SIG-M5 treated with dmso at 0.1 percent for 504 hours (cell line): ENCODE data around the gene CALM3.

Experiments
- DNase-seq: peaks from one replicate; lab custom pipeline; 2025; ENCODE audit not compliant: unreplicated experiment; lab: John Stamatoyannopoulos, UW

Gene CALM3

DNA sequence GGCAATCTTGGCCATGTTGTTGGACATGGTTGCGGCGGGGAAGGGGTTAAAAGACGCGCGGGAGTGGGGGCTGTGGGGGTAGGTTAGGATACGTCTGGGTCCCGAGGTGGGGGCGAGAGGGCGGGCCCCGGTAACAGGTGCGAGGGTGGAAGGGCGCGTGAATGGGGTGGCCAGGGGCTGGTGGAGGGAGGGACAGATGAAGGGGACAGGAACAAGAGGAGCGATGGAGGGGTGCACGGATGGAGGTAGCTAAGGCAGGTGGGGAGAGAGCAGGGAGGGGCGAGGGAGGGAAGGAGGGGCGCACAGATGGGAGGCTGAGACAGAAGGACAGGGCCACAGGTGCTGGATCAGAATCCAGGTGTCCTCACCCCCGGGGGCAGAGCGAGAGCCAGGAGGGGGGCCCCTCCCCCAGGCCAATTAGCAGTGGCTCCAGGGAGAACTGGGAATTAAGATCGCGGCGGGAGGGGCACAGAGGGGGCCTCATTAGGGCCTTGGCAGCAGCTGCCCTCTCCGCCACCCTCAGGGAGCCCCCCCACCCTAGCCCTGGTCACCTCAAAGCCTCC lies 33.6 kb downstream of the CALM3 start:
- no peak for DNase-seq

DNA sequence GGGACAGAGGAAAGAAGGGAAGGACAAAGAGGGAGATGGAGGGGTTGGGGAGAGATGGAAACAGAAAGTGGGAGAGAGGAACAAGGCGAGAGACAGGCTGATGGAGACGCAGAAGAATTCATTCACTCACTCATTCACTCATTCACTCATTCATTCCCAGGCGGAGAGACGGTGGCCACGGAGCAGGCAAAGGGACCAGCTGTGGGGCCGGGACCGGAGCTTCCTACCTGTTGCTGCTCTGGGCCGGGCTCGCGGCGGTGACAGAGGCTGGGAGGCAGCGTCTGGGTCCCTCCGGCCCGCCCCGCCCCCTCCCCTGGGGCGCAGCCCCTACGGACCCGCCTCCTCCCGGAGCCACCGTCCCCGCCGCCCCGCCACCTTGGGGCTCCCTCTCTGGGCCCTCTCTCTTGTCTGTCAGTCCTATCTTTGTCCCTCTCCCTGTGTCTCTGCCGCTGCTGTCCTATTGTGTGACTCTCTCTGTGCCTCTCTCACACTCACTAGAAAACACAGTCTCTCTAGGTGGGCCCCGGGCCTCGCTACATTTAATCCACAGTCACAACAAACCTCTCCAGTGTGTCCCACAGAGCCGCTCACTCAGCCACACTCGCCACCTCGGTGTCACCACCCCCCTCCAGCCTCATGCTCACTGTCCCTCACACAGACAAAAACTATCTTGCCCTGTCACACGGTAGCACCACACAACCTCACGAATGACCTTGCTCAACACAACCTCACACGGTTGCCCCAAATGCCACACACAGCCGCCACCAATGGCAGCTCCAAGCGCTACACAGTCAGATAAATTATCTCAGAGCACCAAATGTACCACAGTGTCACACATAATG lies 35.0 kb downstream of the CALM3 start, which contains the start of gene GNG8:
Gene GNG8 (minus strand): TSS at position 283 of the 842 bp plus-strand sequence. CDS start 1,520 bp downstream, outside the sequence.
- DNase-seq: no peak

DNA sequence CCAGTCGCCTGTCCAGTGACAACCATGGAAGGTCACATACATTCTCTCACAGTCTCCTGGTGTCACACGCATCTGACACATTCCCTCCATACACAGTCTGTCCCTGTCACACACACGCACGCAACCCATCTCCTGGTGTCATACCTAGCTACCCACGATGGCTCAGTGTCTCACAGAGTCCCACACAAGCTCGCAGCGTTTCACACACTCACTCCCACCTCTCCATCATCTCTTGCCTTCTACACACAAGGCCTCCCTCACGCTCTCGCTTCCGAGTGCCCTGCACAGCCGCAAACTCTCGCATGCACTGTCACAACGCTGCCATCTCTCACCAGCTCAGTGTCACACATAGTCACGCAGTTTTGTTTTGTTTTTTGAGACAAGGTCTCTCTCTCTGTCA lies 36.1 kb downstream of the CALM3 start:
- no peak for DNase-seq

DNA sequence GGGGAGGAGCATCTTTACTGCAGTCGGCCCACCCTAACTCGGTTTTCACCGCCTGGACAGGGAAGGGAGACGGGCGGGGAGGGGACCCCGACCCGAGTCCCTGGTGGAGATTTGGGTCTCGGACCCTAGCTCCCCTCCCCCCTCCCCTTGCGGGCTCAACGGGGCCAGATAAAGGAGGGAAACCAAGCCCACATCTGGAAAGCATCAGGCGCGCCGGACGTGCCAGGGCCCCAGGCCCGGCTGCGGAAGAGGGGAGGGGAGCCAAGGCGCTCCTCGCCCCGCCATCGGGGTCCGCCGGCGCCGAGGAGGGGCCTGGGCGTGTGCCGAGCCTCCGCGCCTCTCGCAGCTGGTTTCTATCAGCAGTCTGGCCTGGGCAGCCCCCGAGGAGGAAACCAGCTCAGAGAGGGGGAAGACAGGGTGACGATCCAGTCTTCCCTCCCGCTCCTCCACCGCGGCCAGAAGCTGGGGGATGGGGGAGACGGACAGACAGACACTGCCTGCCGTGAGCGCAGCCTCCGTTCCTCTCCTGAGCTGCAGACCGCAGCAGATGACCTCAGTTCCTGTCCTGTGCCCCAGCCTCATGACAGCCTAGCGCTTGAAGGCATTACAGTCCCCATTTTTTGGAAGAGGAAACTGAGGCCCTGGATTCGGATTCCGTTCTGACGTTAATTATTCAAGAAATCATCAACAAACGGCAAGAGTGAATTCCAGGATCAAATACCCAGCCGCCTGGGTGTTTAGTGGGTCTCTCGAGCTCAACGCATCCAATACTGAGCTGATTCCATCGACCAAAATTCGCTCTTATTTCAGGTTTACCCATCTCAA lies 38.4 kb downstream of the CALM3 start:
- DNase-seq: no peak

DNA sequence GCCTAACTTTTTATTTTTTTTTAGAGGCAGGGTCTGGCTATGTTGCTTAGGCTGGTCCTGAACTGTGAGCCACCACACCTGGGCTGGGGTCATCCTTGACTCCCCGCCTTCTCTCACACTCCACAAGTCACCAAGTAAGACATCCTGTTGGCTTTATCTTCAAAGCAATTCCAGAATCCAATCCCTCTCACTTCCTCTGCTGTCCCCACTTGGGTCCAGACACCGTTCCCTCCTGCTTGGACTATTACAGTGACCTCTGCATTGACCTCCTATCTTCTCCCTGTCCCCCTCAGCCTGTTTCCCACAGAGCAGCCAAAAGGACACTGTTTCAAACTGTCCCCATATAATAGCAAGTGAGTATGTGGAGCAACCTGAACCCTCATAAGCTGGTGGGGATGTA lies 39.5 kb downstream of the CALM3 start:
- DNase-seq: no peak

GRCh38 chr19:46644720-46645119 lies 43.6 kb downstream of the CALM3 start:
- no peak for DNase-seq

GRCh38 chr19:46646402-46646801 lies 45.3 kb downstream of the CALM3 start:
- DNase-seq: no peak

GRCh38 chr19:46648060-46648960 lies 47.2 kb downstream of the CALM3 start:
- no peak for DNase-seq

DNA sequence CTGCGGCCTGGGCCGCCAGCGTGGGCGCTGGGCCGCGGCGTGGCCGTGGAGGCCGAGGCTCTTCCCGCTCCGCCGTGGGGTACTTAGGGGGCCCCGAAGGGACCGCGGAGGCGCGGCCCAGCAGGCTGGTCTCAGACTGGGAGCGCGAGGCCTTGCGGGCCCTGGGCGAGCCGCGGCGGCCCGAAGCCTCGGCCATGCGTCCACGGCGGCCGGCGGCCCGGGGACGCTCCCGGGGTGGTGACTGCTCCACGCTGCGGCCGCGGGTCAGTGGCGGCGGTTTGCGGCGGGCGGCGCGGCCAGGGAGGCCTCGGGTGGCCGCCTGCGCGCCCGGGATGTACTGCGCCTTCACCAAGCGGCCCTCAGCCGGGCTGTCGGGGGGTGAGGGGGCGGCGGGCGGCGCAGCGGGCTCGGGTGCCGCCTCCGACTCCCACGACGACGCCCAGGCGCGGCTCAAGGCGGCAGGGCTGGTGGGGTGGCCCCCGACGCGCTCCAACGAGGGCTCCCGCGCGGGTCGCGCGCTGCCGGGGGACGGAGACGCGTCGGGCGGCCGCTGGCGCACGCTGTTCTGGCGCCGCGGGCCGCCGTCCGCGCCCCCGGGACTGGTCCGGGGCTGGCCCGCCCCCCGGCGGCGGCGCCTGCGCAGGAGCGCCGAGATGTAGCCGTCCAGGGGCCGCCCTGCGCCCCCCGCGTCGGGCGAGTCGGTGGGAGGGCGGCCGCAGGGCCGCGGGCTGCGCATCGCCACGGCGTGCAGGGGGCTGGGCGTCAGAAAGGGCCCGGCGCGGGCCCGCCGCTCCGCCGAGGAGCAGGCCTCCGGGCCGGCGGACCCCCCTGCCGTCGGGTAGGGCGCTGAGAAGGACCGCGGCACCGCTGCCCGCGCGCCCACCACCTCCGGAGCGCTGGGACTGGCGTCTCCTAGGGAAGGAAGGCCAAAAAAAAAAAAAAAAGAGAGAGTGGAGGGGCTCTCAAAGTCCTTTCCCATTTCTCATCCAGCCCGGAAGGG lies 48.1 kb downstream of the CALM3 start:
- DNase-seq: no peak

- no peak for DNase-seq
Measured at GRCh38 chr19:46650445-46650844, 49.3 kb downstream of the CALM3 start.

DNA sequence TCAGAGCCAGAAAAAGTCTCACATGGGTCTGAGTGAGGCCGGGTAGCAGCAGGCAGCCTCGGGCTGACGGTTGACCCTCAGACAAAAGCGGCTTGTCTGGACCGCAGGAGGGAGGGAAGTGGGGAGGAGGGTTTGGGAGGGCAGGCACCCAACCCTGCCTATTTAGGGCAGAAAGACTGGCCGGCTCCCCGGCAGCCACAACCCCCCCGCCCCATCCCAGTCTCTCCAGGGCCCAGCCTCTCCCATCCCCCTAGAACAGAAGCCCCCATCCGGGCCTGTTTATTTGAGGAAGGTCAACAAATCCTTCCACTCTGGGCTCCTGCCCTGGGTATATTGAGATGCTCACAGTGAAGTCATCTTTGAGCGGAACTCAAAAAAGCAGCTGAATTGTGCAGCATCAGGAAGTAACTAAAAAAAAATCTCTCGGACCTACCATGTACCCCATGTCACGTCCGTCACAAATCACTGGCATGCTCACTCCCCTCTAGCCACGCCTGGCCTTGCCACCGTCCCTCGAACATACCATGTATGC lies 53.6 kb downstream of the CALM3 start:
- DNase-seq: no peak

DNA sequence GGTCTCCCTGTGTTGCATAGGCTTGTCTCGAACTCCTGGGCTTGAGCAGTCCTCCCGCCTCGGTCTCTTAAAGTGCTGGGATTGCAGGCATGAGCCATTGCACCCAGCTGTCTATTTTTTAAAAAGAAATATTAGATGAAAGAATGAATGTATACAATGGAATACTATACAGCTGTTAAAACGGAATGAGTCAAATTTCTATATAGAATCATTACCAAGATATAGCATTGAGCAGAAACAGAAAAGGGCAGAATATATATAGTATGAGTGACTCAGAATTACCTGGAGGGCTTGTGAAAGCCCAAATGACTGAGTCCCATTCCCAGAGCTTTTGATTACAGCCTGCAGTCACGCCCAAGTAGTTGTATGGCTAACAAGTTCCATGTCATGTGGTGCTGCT lies 55.4 kb downstream of the CALM3 start:
- no peak for DNase-seq

DNA sequence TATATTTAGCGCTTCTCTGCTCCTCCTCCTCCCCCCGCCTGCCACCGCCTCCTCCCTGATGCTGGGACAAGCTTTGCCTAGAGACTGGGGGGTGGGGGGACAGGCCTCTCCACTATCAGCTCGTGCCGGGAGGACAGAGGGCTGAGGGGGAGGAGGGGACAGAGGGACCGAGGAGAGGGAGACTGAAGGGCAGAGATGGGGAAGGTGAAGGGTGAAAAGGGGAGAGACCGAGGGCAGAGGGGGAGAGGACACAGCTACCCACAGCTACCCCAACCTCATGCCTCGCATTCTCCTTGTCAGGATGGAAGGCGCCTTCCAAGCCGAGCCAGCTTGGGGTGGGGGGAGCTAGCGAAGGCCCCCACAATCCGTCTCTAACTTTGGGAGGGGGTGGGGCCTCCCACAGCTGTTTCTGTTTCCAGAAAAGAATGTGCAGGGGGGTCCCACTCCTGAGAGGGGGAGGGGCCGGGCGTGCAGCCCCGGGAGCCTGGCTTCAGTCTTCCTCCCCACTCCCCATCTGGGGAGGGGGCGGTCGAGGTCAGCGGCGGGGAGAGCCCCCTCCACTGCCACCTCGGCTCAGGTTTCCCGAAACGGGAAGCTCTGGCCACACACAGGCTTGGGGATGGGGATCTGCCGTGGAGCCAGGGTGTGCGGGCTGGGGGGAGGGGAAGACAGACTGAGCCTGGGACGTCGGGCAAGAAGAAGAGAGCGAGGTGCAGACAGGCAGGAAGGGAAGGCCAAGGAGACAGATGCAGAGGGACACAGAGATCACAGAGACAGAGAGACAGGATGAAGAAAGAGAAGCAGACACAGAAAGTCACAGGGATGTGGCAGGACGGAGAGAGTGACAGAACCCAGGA lies 58.2 kb downstream of the CALM3 start:
- no peak for DNase-seq

- no peak for DNase-seq
Measured at GRCh38 chr19:46660008-46660517, 58.9 kb downstream of the CALM3 start.
